NCI-H1417 (cell line): ENCODE data around the gene FCER1G.

ENCODE experiments used
- DNase-seq, 3 experiments: peaks; one replicate each; lab custom pipeline; 2025; lab: John Stamatoyannopoulos, UW

The FCER1G gene

DNA sequence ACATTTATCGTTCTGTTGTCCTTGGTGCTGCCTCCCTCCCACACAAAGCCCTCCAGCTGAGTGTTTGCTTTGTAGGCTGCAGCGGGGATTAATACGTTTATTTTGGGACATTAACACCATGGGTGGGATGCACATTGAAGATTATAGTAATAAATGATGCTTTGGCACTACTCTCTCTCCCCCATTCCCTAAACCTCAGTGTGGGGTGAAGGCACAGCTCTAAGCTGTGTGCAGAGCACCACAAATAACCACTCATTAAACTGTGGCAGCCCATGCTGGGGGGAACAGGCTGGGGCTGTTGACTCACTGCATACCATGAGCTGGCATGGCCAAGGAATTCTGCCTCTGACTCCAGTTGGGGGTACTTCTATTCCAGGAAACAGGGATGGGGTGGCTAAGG, 51.1 kb downstream of the FCER1G start:
- DNase-seq: peak in 2 of 3 experiments; percentile 28 to 68

DNA sequence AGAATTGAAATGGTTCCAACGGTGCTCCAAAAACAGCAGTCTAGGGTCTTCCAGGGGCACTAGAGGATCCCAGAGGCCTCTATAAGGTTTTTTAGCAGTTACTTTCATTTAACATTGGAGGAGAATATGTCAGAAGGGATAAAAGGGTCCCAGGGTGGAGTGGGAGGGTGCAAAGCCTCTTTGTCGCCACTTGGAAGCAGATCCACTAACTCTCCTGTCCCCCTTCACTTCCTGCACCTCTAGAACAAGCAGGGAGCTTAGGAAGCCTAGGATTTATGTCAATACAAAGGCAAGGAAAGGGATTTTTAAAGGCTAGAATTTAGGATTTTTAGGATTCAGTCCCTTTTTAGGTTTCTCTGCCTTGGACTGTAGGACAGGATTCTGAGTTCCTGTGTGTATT, 51.7 kb downstream of the FCER1G start:
- no peak for DNase-seq

DNA sequence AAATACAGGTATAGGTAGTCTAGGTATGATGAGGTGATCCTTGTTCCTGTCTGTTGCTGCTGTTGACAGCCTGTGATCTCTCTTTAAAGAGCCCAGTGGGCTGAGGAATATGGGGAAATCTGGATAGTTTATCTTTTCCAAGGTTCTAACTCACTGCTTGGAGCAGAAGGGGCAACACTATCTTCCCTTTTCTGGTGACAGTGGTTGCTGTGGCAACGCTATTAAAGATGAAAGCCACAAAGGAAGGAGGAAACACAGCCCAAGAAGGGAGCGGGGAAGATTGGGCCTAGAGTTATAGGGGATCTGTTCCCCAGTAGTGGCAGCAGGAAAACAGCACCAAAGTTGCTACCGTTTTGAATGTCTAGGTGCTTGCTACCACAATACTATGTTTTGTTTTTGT, 52.2 kb downstream of the FCER1G start:
- DNase-seq: peak in 1 of 3 experiments; percentile 3
